ENCODE results near the gene ARID1B. TPM values are rescaled to one million over a fixed set of nuclear protein-coding genes. Genes with fewer than 3 reads are reported as not detected.

The ARID1B gene
- total and polyA plus RNA-seq, 2 donors (not counting 1 experiment from before 2014, with no cell fraction given) = 47.2 to 280 TPM

- Histone ChIP-seq H3K27ac (ENCODE audit: low read length in 2 of 2) (peak overlapping the region in 1 of 2 donors; percentile 12), H3K27me3 (replicated peaks in 1 of 4; ENCODE audit: control extremely low read depth in 1 of 4, control insufficient read depth in 3 of 4, insufficient read depth in 4 of 4, low read length in 3 of 4) (no peaks in the 10 kb centered on the region), H3K79me2 (ENCODE audit: control insufficient read depth, insufficient read depth, low read length) (peaks cover 97% of the 10 kb centered on the region), H3K9ac (ENCODE audit: low read length) (no peak overlapping the region), H3K4me1 (ENCODE audit: control insufficient read depth in 2 of 2, insufficient read depth in 2 of 2, low read length in 2 of 2) (peaks cover 9 to 22% of the 10 kb centered on the region in 2 donors), H3K9me3 (ENCODE audit: control extremely low read depth in 1 of 3, control insufficient read depth in 2 of 3, insufficient read depth in 1 of 3, low read length in 2 of 3) (no peaks in the 10 kb centered on the region), H3K4me2 (replicated peaks; ENCODE audit: low read depth, low read length, poor library complexity, severe bottlenecking) (no peak overlapping the region), H4K20me1 (ENCODE audit: control insufficient read depth, insufficient read depth, low read length, poor library complexity, severe bottlenecking) (peaks cover 71% of the 10 kb centered on the region), H3K4me3 (ENCODE audit: control extremely low read depth in 1 of 5, extremely low read depth in 1 of 5, insufficient read depth in 1 of 5, low read depth in 2 of 5, low read length in 4 of 5) (no peak overlapping the region), H3K36me3 (replicated peaks in 1 of 2; ENCODE audit: control extremely low read depth in 1 of 2, control insufficient read depth in 1 of 2, extremely low read depth in 1 of 2, insufficient read depth in 2 of 2, low read length in 1 of 2) (no peaks in the 10 kb centered on the region), H2AFZ (ENCODE audit: insufficient read depth, low read depth, low read length, poor library complexity, severe bottlenecking) (no peak overlapping the region)
- no peak for DNase-seq
- peak overlapping the region; percentile 71 for H3K27ac Mint-ChIP-seq
- ChIA-PET POLR2A (no interaction called here), CTCF (no interaction called here)
- no peaks in the 10 kb centered on the region for H3K9me3 Mint-ChIP-seq (ENCODE audit: insufficient read depth)
- H3K4me1 Mint-ChIP-seq = peaks cover 58% of the 10 kb centered on the region
- intact Hi-C loops (cut with micrococcal nuclease) = no loop called here
- TF ChIP-seq EZH2 (IDR thresholded peaks at IDR 0.05; ENCODE audit: borderline replicate concordance, insufficient read depth, low read depth, low read length, poor library complexity, severe bottlenecking) = no peak
- no peak for TF ChIP-seq CTCF (IDR thresholded peaks at IDR 0.05)
- H3K27me3 Mint-ChIP-seq = no peaks in the 10 kb centered on the region
- no peak for ATAC-seq (ENCODE audit: low read depth)
- H3K4me3 Mint-ChIP-seq = no peak overlapping the region
- WGBS (ENCODE audit: insufficient coverage) = 98% methylated on average over 4 of the region's 7 CpGs
These were observed 169.3 kb downstream of the ARID1B start for GRCh38 chr6:156946370-156946936.

DNA sequence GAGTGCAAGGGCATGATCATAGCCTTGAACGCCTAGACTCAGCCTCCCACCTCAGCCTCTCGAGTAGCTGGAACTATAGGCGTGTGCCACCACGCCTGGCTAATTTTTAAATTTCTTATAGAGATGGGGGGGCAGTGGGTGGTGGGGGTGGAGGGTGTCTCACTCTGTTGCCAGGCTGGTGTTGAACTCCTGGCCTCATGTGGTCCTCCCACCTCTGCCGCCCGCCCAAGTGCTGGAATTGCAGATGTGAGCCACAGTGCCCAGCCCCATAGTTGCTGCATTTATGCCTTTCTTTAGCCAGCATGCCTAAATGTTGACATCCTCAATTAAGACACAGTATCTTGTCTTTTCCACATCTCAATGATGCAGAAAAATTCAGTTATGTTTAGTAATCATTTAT lies 171.1 kb downstream of the ARID1B start:
- Histone ChIP-seq H3K4me2 (replicated peaks; ENCODE audit: low read depth, low read length, poor library complexity, severe bottlenecking) (no peak overlapping the region), H3K27me3 (replicated peaks in 1 of 4; ENCODE audit: control extremely low read depth in 1 of 4, control insufficient read depth in 3 of 4, insufficient read depth in 4 of 4, low read length in 3 of 4) (no peaks in the 10 kb centered on the region), H3K9ac (ENCODE audit: low read length) (no peak overlapping the region), H3K4me3 (ENCODE audit: control extremely low read depth in 1 of 5, extremely low read depth in 1 of 5, insufficient read depth in 1 of 5, low read depth in 2 of 5, low read length in 4 of 5) (no peak overlapping the region), H2AFZ (ENCODE audit: insufficient read depth, low read depth, low read length, poor library complexity, severe bottlenecking) (no peak overlapping the region), H3K79me2 (ENCODE audit: control insufficient read depth, insufficient read depth, low read length) (peaks cover 99% of the 10 kb centered on the region), H3K27ac (ENCODE audit: low read length in 2 of 2) (no peak overlapping the region), H3K9me3 (ENCODE audit: control extremely low read depth in 1 of 3, control insufficient read depth in 2 of 3, insufficient read depth in 1 of 3, low read length in 2 of 3) (no peaks in the 10 kb centered on the region), H3K4me1 (ENCODE audit: control insufficient read depth in 2 of 2, insufficient read depth in 2 of 2, low read length in 2 of 2) (peaks cover 22 to 32% of the 10 kb centered on the region in 2 donors), H3K36me3 (replicated peaks in 1 of 2; ENCODE audit: control extremely low read depth in 1 of 2, control insufficient read depth in 1 of 2, extremely low read depth in 1 of 2, insufficient read depth in 2 of 2, low read length in 1 of 2) (no peaks in the 10 kb centered on the region), H4K20me1 (ENCODE audit: control insufficient read depth, insufficient read depth, low read length, poor library complexity, severe bottlenecking) (peaks cover 76% of the 10 kb centered on the region)
- H3K27me3 Mint-ChIP-seq = no peaks in the 10 kb centered on the region
- ChIA-PET CTCF (interaction anchor here (1.2 to 1.5 kb wide), 2 partner anchors 15 to 72 kb away, joined by 4 read pairs; no protein-coding TSS in a partner anchor), POLR2A (interaction anchor here (0.5 to 0.6 kb wide), 2 partner anchors 81 to 978 kb away, joined by 3 to 14 read pairs; no protein-coding TSS in a partner anchor)
- intact Hi-C loops (cut with micrococcal nuclease) = no loop called here
- DNase-seq = no peak
- WGBS (ENCODE audit: insufficient coverage) = 75% methylated on average over 2 of the region's 6 CpGs
- no peak overlapping the region for H3K4me3 Mint-ChIP-seq
- H3K4me1 Mint-ChIP-seq = peaks cover 60% of the 10 kb centered on the region
- TF ChIP-seq CTCF (IDR thresholded peaks at IDR 0.05) (no peak), EZH2 (IDR thresholded peaks at IDR 0.05; ENCODE audit: borderline replicate concordance, insufficient read depth, low read depth, low read length, poor library complexity, severe bottlenecking) (no peak)
- ATAC-seq (ENCODE audit: low read depth) = no peak
- H3K27ac Mint-ChIP-seq = no peak overlapping the region
- no peaks in the 10 kb centered on the region for H3K9me3 Mint-ChIP-seq (ENCODE audit: insufficient read depth)
